DMS79 (cell line): Measurements from ENCODE around the gene ANO3.

Source experiments
- DNase-seq: peaks from one replicate; lab custom pipeline; 2025; lab: John Stamatoyannopoulos, UW

Gene ANO3

GRCh38 chr11:26712497-26712896 is 380.6 kb downstream of the ANO3 start:
- no peak for DNase-seq
